Endothelial cell of umbilical vein (primary cell): ENCODE measurements around the gene TRPC4AP. TPM values are rescaled to one million over a fixed set of nuclear protein-coding genes. Genes with fewer than 3 reads are reported as not detected.

ENCODE experiments used
- BruUV-seq: library from RNA; stranded (reverse); fragments of 400-500 nt; replicated peaks from 2 replicates; lab custom pipeline; 2021; lab: Mats Ljungman, UMichigan
- CTCF ChIA-PET: fragments of 300-600, 350-600 bp; sonication (Branson Sonifier 250); formaldehyde crosslinking; loops from one replicate; lab custom pipeline; 2021; ENCODE audit warnings: antibody characterized with exemption, inconsistent platforms; lab: Charles Lee
- POLR2A ChIA-PET: fragments of 300-600, 350-600 bp; sonication (Branson Sonifier 250); formaldehyde crosslinking; loops from one replicate; lab custom pipeline; 2021; ENCODE audit warnings: antibody characterized with exemption, inconsistent platforms; lab: Charles Lee
- DNase-seq: peaks from one replicate; pipeline ENCODE4 v3.0.0-alpha.2; 2011; ENCODE audit warnings: low read depth, low spot score
- FAIRE-seq: peaks from 2 replicates; lab custom pipeline; 2011; peaks lifted over from hg19 to GRCh38; lab: Jason Lieb, UNC
- H2AFZ ChIP-seq: 2 replicates; pipeline ENCODE4 v1.6.0; 2012; ENCODE audit warnings: low read depth, low read length, control low read depth, inconsistent platforms
- H3K27ac ChIP-seq: 2 replicates; pipeline ENCODE4 v1.5.1; 2011; ENCODE audit warnings: low read depth, mild to moderate bottlenecking, control low read depth, low read length, moderate library complexity; ENCODE audit not compliant: insufficient read depth
- H3K27me3 ChIP-seq, 2 experiments: 2 replicates each; pipeline versions ENCODE4 v1.6.0 to v1.6.1; 2011; ENCODE audit warnings: low read length in 2 of 2, mixed read lengths in 1 of 2; ENCODE audit not compliant: control insufficient read depth in 2 of 2, insufficient read depth in 2 of 2
- H3K36me3 ChIP-seq, 2 experiments: 2 replicates in 1 of 2; 3 replicates in 1 of 2; pipeline ENCODE4 v1.5.1; 2011; ENCODE audit warnings: low read length in 2 of 2, mild to moderate bottlenecking in 1 of 2, moderate library complexity in 1 of 2; ENCODE audit not compliant: control insufficient read depth in 2 of 2, insufficient read depth in 2 of 2; ENCODE audit errors: extremely low read depth in 1 of 2
- H3K4me1 ChIP-seq: 3 replicates; pipeline ENCODE4 v1.5.1; 2011; ENCODE audit warnings: mild to moderate bottlenecking, low read length; ENCODE audit not compliant: control insufficient read depth, insufficient read depth; ENCODE audit errors: extremely low read depth
- H3K4me2 ChIP-seq: 2 replicates; pipeline ENCODE4 v1.6.1; 2011; ENCODE audit warnings: low read length, control low read depth, mixed read lengths; ENCODE audit not compliant: insufficient read depth
- H3K4me3 ChIP-seq, 3 experiments: fragments of 200-600 bp in 1 of 3; sonication (generic), shearing (Covaris generic) in 1 of 3; replicated peaks in 1 of 3; 2 replicates each; pipeline ENCODE4 v1.5.1; 2011 to 2016; ENCODE audit warnings: control low read depth in 3 of 3, low read length in 3 of 3, mild to moderate bottlenecking in 2 of 3, inconsistent platforms in 1 of 3, low read depth in 1 of 3, moderate library complexity in 1 of 3; ENCODE audit not compliant: insufficient read depth in 1 of 3
- H3K79me2 ChIP-seq: 2 replicates; pipeline ENCODE4 v1.6.0; 2012; ENCODE audit warnings: low read length, inconsistent platforms; ENCODE audit not compliant: control insufficient read depth, insufficient read depth
- H3K9ac ChIP-seq: replicated peaks from 2 replicates; pipeline ENCODE3; 2011; ENCODE audit warnings: low read length, control low read depth; ENCODE audit not compliant: insufficient read depth; ENCODE audit errors: extremely low read depth
- H3K9me1 ChIP-seq: replicated peaks from 3 replicates; pipeline ENCODE4 v1.6.0; 2011; ENCODE audit warnings: mild to moderate bottlenecking, low read length; ENCODE audit not compliant: control insufficient read depth, insufficient read depth; ENCODE audit errors: extremely low read depth
- H3K9me3 ChIP-seq: replicated peaks from 2 replicates; pipeline ENCODE4 v1.5.1; 2012; ENCODE audit warnings: low read length, inconsistent platforms; ENCODE audit not compliant: control insufficient read depth, insufficient read depth
- H4K20me1 ChIP-seq: replicated peaks from 2 replicates; pipeline ENCODE3; 2011; ENCODE audit warnings: mild to moderate bottlenecking, low read length; ENCODE audit not compliant: control insufficient read depth, insufficient read depth; ENCODE audit errors: extremely low read depth
- CTCF ChIP-seq, 2 donors: IDR thresholded peaks; 1 replicate in 1 of 2; 2 replicates in 1 of 2; pipeline ENCODE4 v1.5.1; 2011; ENCODE audit warnings: low read length in 2 of 2, mild to moderate bottlenecking in 2 of 2, moderate library complexity in 2 of 2, control low read depth in 1 of 2, inconsistent platforms in 1 of 2, low read depth in 1 of 2; ENCODE audit not compliant: insufficient read depth in 1 of 2; ENCODE audit errors: extremely low read depth in 1 of 2
- EZH2 ChIP-seq: IDR thresholded peaks from 2 replicates; pipeline ENCODE4 v1.6.1; 2012; ENCODE audit warnings: borderline replicate concordance, low read depth, mild to moderate bottlenecking, moderate library complexity, low read length, inconsistent platforms; ENCODE audit not compliant: severe bottlenecking
- FOS ChIP-seq: IDR thresholded peaks from 2 replicates; pipeline ENCODE4 v1.6.1; 2011; ENCODE audit warnings: mild to moderate bottlenecking, low read length, moderate library complexity, borderline replicate concordance; ENCODE audit not compliant: insufficient read depth
- GATA2 ChIP-seq: IDR thresholded peaks from 2 replicates; pipeline ENCODE4 v1.7.0; 2011; ENCODE audit warnings: low read depth, mild to moderate bottlenecking, moderate library complexity, mixed read lengths, low read length; ENCODE audit not compliant: insufficient read length, insufficient read depth
- JUN ChIP-seq: IDR thresholded peaks from 2 replicates; pipeline ENCODE4 v1.6.1; 2011; ENCODE audit warnings: borderline replicate concordance, low read depth; ENCODE audit not compliant: insufficient read length, insufficient read depth
- MAX ChIP-seq: IDR thresholded peaks from 2 replicates; pipeline ENCODE4 v1.6.1; 2011; ENCODE audit not compliant: insufficient read depth, insufficient read length
- MYC ChIP-seq: IDR thresholded peaks from one replicate; pipeline ENCODE4 v1.6.1; 2011; ENCODE audit warnings: mild to moderate bottlenecking, low read depth, low read length
- POLR2A ChIP-seq: IDR thresholded peaks from 2 replicates; pipeline ENCODE4 v1.6.1; 2012; ENCODE audit warnings: low read depth, mild to moderate bottlenecking, control low read depth, low read length
- POLR2AphosphoS5 ChIP-seq: IDR thresholded peaks from 2 replicates; pipeline ENCODE4 v1.6.1; 2012; ENCODE audit warnings: low read depth, mild to moderate bottlenecking, control low read depth, low read length, moderate library complexity; ENCODE audit not compliant: insufficient read depth
- dilution Hi-C: fragments of 300-500 bp; cut with MboI; formaldehyde crosslinking; loops from one replicate; pipeline ENCODE4 v1.15.0; 2019; ENCODE audit warnings: low sequenced_read_pairs; ENCODE audit not compliant: extremely low pct_ligation_motif_present
- intact Hi-C: fragments of 100-400 bp; cut with micrococcal nuclease; formaldehyde crosslinking; loops from one replicate; pipeline ENCODE4 v1.10.0; 2022
- polyA plus RNA-seq, 4 experiments: library from polyadenylated mRNA; depleted of rRNA in 3 of 4; stranded (reverse) in 3 of 4; unstranded in 1 of 4; fragments of >200 nt; gene quantifications; 2 replicates each; pipeline versions ENCODE4 v1.2.1 to v1.2.3, GENCODE V29; 2011 to 2012; ENCODE audit warnings: missing spikeins in 1 of 4
- total RNA-seq: library from RNA; stranded (reverse); gene quantifications from 2 replicates; pipeline ENCODE4 v1.2.3, GENCODE V29; 2021

The TRPC4AP gene
- total and polyA plus RNA-seq, 2 donors (not counting 3 experiments of a cell fraction or from before 2014, with no cell fraction given) = 89.0 to 103 TPM

- POLR2A ChIA-PET = interaction anchor here (0.6 kb wide), 1 partner anchor 746 kb away, joined by 3 read pairs; the partner anchor contains the start of gene RBM39
- Histone ChIP-seq H3K9me1 (no peaks in the 10 kb centered on the region), H3K36me3 (peaks cover 0 to 51% of the 10 kb centered on the region in 2 experiments), H2AFZ (no peak overlapping the region), H3K9me3 (no peaks in the 10 kb centered on the region), H3K27ac (no peak overlapping the region), H3K79me2 (no peaks in the 10 kb centered on the region), H4K20me1 (no peaks in the 10 kb centered on the region), H3K27me3 (no peaks in the 10 kb centered on the region), H3K4me1 (no peaks in the 10 kb centered on the region), H3K4me3 (no peak overlapping the region), H3K9ac (no peak overlapping the region), H3K4me2 (no peak overlapping the region)
- CTCF ChIA-PET = interaction anchor here (1.5 to 3.4 kb wide), 2 partner anchors 11 to 123 kb away, joined by 5 to 26 read pairs; partner anchors contain the start of gene GGT7
- BruUV-seq = no TSS peak
- FAIRE-seq (no peak), DNase-seq (no peak)
- dilution Hi-C loops (no loop called here), intact Hi-C loops (no loop called here)
- no peak for TF ChIP-seq GATA2
- no peak for TF ChIP-seq POLR2A
- no peak for TF ChIP-seq MAX
- no peak for TF ChIP-seq POLR2AphosphoS5
- TF ChIP-seq JUN = no peak
- no peak for TF ChIP-seq CTCF (IDR thresholded peaks at IDR 0.05; ENCODE audit: extremely low read depth in 1 of 2, insufficient read depth in 1 of 2, low read depth in 1 of 2, low read length in 2 of 2)
- TF ChIP-seq FOS = no peak
- no peak for TF ChIP-seq MYC
- no peak for TF ChIP-seq EZH2
Observed at GRCh38 chr20:34996243-34997028, 96.2 kb downstream of the TRPC4AP start.
